HFFc6 (cell line): Measurements from ENCODE around the gene AP5M1. TPM values are rescaled to one million over a fixed set of nuclear protein-coding genes. Genes with fewer than 3 reads are reported as not detected.
"Not testable (repeated sequence)": the region's sequence is repeated elsewhere in the genome, so short reads cannot be mapped to it uniquely, and the experiment has no call there.

Experiments
- DNase-seq: peaks from one replicate; pipeline ENCODE4 v3.0.0-alpha.2; 2018
- H3K27ac Mint-ChIP-seq: 2 replicates; pipeline ENCODE4 v1.8.0; 2020; ENCODE audit warnings: mild to moderate bottlenecking, mixed read lengths
- H3K27me3 Mint-ChIP-seq: 2 replicates; pipeline ENCODE4 v1.8.0; 2021; ENCODE audit warnings: mild to moderate bottlenecking, moderate library complexity, mixed read lengths; ENCODE audit not compliant: insufficient read depth
- H3K36me3 Mint-ChIP-seq: 2 replicates; pipeline ENCODE4 v1.8.0; 2021; ENCODE audit warnings: low read depth, mixed read lengths
- H3K4me1 Mint-ChIP-seq: 2 replicates; pipeline ENCODE4 v1.8.0; 2020; ENCODE audit warnings: low read depth, mixed read lengths
- H3K4me3 Mint-ChIP-seq: 2 replicates; pipeline ENCODE4 v1.8.0; 2020; ENCODE audit warnings: mild to moderate bottlenecking, moderate library complexity, mixed read lengths
- H3K9me3 Mint-ChIP-seq: 2 replicates; pipeline ENCODE4 v1.8.0; 2020; ENCODE audit warnings: mild to moderate bottlenecking, mixed read lengths
- total RNA-seq, 6 experiments: library from RNA; stranded (reverse); fragmentation: NEBNext Ultra II Directional; extraction: Animal tissue kit (Norgen Biotek cat#: 25700); gene quantifications; 2 replicates in 1 of 6; 3 replicates in 5 of 6; pipeline ENCODE4 v1.2.3, GENCODE V29; 2021
- TF ChIP-seq, protein P1 (sequence below): fragments of 200-600 bp; sonication (generic); IDR thresholded peaks from 2 replicates; pipeline ENCODE4 v1.5.0; 2021; ENCODE audit warnings: antibody characterized with exemption, mild to moderate bottlenecking

AP5M1 gene
- total RNA-seq, 6 experiments from 2014 or later, result 37.2 to 54.9 (median 44.9) TPM

DNA sequence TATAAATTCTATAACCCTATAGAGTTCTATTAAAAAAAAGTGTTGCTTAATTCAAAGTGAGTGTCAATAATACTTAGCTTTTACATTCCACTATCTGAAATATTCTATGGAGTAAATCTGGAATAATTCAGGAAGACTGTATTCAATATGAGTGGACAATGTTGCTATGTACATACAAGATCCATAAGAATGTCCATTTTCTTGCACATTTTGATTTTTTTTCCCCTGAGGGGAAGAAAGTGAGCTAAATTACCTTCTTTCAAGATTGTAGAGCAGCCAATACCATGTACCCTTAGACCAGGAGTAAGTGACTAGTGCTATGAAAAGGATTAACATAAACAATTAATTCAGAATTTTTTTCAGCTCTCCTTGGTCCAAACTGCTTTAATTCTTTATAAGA lies 25.5 kb upstream of the AP5M1 start:
- peaks cover 26% of the 10 kb centered on the region for H3K36me3 Mint-ChIP-seq
- TF ChIP-seq, protein P1, sequence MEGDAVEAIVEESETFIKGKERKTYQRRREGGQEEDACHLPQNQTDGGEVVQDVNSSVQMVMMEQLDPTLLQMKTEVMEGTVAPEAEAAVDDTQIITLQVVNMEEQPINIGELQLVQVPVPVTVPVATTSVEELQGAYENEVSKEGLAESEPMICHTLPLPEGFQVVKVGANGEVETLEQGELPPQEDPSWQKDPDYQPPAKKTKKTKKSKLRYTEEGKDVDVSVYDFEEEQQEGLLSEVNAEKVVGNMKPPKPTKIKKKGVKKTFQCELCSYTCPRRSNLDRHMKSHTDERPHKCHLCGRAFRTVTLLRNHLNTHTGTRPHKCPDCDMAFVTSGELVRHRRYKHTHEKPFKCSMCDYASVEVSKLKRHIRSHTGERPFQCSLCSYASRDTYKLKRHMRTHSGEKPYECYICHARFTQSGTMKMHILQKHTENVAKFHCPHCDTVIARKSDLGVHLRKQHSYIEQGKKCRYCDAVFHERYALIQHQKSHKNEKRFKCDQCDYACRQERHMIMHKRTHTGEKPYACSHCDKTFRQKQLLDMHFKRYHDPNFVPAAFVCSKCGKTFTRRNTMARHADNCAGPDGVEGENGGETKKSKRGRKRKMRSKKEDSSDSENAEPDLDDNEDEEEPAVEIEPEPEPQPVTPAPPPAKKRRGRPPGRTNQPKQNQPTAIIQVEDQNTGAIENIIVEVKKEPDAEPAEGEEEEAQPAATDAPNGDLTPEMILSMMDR, result no peak
- no peak overlapping the region for H3K27ac Mint-ChIP-seq
- no peaks in the 10 kb centered on the region for H3K27me3 Mint-ChIP-seq
- DNase-seq, result no peak
- H3K4me1 Mint-ChIP-seq, result peaks cover 34% of the 10 kb centered on the region
- H3K9me3 Mint-ChIP-seq, result no peaks in the 10 kb centered on the region
- H3K4me3 Mint-ChIP-seq, result no peak overlapping the region

DNA sequence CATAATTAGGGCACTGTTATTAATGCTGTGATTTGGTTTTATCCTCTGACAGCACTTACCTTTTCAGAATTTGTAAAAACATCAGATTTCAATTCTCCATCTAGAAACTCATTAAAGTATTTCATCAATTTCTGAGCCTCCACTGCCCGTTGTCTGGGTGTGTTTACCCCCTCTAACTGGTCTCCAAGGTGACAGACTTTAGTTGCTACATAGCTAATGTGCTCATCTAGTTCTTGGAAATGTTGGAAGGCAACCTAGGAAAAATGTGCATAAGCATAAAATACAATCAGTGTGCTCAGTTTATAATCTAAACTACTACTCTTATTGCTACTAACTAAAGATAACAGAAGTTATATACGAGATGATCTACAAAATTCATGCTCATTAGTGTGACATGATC lies 24.7 kb upstream of the AP5M1 start:
- Mint-ChIP-seq H3K9me3 (no peaks in the 10 kb centered on the region), H3K36me3 (peaks cover 26% of the 10 kb centered on the region)

DNA sequence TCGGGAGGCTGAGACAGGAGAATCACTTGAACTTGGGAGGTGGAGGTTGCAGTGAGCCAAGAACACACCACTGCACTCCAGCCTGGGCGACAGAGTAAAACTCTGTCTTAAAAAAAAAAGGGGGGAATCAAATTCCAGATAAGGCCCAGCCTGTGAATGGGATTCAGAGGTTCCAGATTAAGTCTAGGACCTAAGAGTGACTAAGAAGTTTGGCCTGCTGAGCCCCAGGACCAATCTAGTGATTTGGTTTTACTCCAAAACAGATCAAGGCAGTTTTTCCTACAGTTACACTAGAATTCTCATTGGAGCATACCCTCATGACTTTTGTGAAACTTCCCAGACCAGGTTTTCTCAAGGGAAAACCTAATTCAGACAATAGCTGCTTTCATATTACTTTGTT lies 22.8 kb upstream of the AP5M1 start:
- Mint-ChIP-seq H3K4me1 (peaks cover 58% of the 10 kb centered on the region), H3K27ac (peak overlapping the region; percentile 80), H3K9me3 (no peaks in the 10 kb centered on the region), H3K27me3 (no peaks in the 10 kb centered on the region), H3K36me3 (peaks cover 34% of the 10 kb centered on the region), H3K4me3 (peak overlapping the region; percentile 57; the same call in 1 of the 2 replicates)
- DNase-seq, result peak; percentile 13
- TF ChIP-seq, protein P1, result no peak

More for the DNA sequence above, 24.7 kb upstream of the AP5M1 start:
- Mint-ChIP-seq H3K4me3 (no peak overlapping the region), H3K4me1 (peaks cover 42% of the 10 kb centered on the region), H3K27ac (peak overlapping the region; percentile 73), H3K27me3 (no peaks in the 10 kb centered on the region)
- TF ChIP-seq, protein P1, result no peak
- peak; percentile 13 for DNase-seq

DNA sequence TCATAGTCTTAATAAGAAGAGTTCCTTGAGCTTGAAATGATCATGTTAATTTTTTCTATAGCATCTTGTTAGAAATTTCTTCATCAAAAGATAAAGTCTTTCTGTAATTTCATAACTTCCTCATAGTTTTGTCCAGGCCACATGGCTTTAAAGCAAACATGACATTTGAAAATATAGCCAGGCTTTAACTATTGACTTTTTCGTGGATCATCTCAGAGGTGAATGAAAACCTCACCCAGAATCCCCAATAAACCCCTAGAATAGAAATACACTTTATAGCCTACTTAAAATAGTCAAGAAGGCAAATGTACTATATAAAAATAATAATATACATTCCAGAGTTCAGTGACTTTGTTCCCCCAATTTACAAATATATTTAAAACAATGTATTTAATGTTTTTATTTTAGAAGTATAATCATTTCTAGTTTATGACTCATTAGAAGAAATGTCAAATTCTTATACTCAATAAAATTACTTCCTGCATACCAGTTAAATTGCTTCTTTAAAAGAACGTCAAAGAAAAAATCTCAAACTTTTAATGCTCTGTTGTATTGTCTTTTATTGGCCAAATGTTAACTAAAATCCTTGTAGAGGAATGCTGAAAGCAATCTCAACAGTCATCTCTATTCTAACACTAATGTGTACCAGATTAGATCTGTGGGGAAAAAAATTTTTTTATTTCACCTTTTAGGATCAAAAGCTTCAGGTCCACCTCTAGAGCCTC lies 21.7 kb upstream of the AP5M1 start:
- Mint-ChIP-seq H3K27ac (peak overlapping the region; percentile 80), H3K36me3 (peaks cover 36% of the 10 kb centered on the region), H3K27me3 (no peaks in the 10 kb centered on the region), H3K4me3 (peak overlapping the region; percentile 57), H3K9me3 (no peaks in the 10 kb centered on the region), H3K4me1 (peaks cover 70% of the 10 kb centered on the region)
- TF ChIP-seq, protein P1, result no peak
- peak; percentile 23 for DNase-seq

DNA sequence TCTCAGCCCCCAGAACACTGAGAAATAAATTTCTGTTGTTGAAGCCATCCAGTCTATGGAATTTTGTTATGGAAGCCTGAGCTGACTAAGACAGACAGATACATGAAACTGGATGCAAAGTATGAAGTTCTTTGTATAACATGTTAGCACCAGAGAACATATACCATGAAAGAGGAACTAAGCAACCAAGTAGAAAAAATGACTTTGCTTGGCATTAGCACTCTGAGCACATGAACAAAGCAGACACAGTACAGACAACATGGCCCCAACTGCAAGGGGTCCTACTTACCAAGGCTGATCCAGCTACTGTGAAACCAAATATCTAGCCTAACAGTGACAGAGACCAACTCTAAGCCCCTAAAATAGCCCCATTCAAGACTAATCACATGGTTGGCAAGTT lies 13.9 kb upstream of the AP5M1 start:
- no peak overlapping the region for H3K4me3 Mint-ChIP-seq
- TF ChIP-seq, protein P1, result no peak
- H3K27ac Mint-ChIP-seq, result no peak overlapping the region
- no peak for DNase-seq
- H3K4me1 Mint-ChIP-seq, result peaks cover 54% of the 10 kb centered on the region
- H3K9me3 Mint-ChIP-seq, result 0 out of 2 replicates have a peak, but pooled peaks cover 5% of the 10 kb centered on the region
- no peaks in the 10 kb centered on the region for H3K27me3 Mint-ChIP-seq
- peaks cover 47% of the 10 kb centered on the region for H3K36me3 Mint-ChIP-seq

DNA sequence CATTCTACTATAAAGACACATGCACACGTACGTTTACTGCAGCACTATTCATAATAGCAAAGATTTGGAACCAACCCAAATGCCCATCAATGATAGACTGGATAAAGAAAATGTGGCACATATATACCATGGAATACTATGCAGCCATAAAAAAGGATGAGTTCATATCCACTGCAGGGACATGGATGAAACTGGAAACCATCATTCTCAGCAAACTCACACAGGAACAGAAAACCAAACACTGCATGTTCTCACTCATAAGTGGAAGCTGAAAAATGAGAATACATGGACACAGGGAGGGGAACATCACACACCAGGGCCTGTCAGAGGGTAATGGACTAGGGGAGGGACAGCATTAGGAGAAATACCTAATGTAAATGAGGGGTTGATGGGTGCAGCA lies 10.6 kb upstream of the AP5M1 start:
- DNase-seq, H3K27ac Mint-ChIP-seq, H3K27me3 Mint-ChIP-seq, H3K9me3 Mint-ChIP-seq, H3K4me3 Mint-ChIP-seq: not testable (repeated sequence)
- Mint-ChIP-seq H3K36me3 (peaks cover 38% of the 10 kb centered on the region), H3K4me1 (peaks cover 43% of the 10 kb centered on the region)
